Suppressor macrophage (primary cell): Measurements from ENCODE around the gene RFTN1.
A peak's percentile ranks its signal among the peaks of the same experiment; 100 is the strongest.

Experiments used
- DNase-seq, 4 experiments: peaks; one replicate each; pipeline ENCODE4 v3.0.0-alpha.2; 2020 to 2022

Gene RFTN1

GRCh38 chr3:16375891-16376290 lies 137.6 kb downstream of the RFTN1 start:
- DNase-seq = no peak

- no peak for DNase-seq
Measured at GRCh38 chr3:16374935-16375245, 138.6 kb downstream of the RFTN1 start.

DNA sequence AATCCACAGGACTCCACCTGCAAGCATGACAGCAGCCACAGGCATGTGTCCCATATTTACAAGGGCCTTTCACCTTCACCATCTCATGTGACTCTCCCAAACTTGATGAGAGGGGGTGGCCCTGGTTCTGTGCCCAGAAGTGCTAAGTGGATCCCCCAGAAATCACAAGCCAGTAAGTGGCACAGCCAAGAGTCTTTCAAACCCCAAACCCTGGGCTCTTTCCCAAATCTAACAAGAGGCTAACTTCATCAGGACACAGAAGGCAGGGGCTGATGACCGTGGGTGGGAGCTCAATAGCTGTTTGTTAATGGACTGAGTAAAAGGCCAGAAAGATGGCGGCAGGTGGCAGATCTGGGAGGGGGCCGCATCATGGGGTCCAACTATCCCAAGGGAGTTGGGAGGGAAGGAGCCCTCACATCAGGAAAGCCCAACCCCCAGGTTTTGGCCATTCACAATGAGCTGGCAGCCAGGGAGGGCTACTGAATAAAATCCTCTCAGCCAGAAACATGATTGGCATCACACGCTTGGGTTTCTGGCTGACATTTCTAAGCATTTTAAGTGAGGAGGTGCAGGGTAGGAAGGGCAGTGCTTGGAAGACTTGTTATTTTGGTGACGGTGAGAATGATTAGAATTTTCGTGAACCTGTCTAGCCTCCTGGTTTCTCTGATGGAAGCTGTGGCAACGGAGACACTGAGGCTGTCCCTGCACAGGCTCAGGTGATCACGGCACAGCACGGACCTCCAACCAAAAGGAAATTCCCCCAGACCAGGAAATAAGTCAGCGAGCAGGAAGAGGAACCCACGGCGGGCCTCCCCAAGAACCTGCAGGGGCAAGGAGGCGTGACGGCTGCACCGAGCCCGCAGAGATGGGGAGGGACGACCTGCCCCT lies 139.2 kb downstream of the RFTN1 start:
- no peak for DNase-seq

- DNase-seq = peak; percentile 30 to 65 (median 48)
Measured at GRCh38 chr3:16373341-16373946, 140.1 kb downstream of the RFTN1 start.

DNA sequence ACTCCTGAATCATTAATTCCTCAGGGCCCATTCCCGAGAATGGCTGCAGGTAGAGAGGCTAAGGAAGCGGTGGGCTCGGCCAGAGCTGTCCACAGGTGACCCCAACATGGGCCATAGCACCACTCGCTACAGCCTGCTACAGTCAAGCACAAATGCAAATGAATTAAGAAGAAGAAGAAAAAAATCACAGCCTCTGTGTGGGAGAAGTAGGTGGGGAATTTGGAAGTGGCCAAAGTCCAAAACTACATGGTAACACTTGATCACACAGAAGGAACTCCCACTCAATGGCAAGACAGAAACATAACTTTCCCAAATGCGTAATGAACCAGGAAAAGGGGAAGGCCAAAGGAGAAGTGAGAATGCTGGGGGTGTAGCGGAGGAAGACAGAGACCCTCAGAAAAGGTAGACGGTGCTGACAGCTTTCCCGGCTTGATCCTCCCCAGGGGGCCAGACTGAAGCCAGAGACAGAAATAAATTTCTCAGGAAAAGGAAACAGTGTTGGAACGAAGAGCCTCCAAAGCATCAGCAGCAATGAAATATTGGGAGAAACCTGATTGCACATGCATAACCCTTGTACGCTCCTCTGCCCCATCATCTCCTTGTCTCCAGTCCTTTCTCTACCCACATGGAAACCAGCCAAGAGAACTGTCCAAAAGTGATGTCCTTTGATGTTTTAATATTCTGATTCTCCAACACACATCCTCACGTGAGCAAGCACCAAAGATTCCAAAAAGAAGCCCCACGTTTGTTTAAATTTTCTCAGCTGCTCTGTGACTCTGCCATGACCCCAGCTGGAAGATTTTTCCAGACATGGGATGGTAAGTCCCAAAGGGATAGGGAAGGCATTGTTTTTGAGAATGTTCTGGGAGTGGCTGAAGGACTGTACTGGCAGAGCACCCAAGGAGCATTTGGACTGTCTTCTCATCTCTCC lies 140.9 kb downstream of the RFTN1 start:
- peak; percentile 55 to 85 (median 80) for DNase-seq

DNA sequence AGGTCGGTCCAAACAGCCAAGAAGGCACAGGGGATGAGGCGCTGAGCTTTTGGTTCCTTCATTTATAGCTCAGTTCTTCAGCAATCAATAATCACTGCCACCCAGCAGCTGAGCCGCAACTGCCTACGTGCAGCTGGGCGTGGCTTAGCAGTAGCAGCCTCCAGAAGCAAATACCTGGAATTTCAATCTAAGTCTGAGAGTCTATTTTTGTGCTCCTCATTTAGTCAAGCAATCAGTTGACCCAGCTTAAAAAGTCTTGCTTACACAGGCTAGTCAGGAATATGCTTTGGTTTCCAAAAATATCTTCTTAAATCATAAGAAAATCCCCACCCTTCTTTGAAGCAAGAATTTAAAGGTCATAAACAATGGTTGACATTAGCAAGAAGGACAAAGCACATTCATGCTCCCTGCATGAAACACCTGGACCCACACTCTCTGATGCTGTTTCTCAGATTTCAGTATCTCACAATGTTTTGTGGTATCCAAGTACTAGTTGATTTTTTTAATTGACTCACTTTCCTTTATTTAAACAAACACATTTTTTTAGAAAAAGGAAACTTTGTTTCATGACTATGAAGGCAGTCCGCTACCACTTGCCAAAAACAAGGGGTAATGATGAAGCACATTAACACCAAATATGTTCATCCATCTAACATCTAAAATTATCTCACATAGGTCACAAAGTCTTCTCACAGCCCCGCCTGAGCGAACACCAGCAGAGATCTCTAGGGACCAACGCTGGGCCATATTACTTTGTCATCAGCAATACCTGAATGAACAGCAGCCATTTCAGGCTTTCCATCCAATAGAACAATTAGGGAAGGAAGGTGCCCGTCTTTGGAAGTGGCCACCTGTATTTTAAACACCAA lies 142.4 kb downstream of the RFTN1 start:
- DNase-seq = peak in 2 of 4 experiments; percentile 25 to 31

GRCh38 chr3:16370503-16370871 lies 143.0 kb downstream of the RFTN1 start:
- no peak for DNase-seq

DNA sequence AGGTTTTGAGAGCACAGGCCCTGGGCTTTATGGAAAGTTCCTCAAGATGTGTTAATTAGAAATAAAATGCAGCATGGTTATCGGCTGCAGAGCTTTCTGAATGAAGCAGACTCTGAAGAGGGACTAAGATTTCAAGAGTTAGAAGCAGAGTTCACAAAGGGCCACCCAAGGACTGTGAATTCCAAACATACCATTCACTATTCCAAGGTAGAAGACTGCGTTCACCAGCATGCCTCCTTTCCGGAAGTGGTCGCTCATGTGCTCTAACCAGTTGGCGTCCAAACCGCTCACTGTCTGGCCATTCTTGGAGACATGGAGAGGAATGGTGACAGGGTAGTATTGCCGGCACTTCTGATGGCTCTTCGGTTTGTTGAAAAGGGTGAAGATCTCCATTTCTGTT lies 143.6 kb downstream of the RFTN1 start:
- no peak for DNase-seq

DNA sequence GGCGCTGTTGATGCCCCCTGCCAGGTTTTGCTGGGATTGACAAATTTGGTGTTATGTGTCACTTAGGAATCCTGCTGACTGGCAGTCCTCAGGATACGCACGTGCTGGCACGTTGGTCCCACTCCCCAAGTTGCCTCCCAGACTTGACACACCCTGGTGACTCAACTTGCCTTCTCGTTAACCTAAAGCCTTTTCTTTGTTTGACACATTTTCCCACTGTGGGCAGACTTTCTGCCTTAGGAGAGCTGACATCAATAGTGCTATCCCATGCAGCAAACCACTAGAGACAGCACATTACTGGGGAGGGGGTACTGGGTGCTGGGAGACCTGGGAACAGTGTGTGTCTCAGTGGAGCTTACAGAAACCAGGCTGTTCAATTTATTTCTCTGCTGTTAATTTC lies 144.2 kb downstream of the RFTN1 start:
- DNase-seq = no peak

GRCh38 chr3:16366581-16366980 lies 146.9 kb downstream of the RFTN1 start:
- no peak for DNase-seq

- DNase-seq = peak in 3 of 4 experiments; percentile 15 to 45 (median 44)
Measured at GRCh38 chr3:16365491-16366128, 147.9 kb downstream of the RFTN1 start.

DNA sequence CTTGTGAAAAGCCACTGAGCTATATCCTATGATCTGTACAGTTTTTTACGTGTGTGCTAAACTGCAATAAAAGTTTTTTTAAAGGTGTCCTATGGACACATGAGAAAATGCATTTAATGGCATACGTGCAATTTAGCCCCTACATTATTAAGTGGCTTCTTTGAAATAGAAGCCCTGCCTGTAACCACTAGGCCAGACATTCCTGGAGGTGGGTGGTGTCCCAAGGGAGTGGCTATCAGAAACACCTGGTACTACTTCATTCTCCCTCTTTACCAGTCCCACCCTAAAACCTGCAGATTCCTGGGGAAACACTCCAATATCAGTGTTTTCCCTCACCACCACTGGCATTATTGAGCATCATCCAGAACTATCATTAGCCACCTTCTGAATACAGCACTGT lies 148.5 kb downstream of the RFTN1 start:
- no peak for DNase-seq

DNA sequence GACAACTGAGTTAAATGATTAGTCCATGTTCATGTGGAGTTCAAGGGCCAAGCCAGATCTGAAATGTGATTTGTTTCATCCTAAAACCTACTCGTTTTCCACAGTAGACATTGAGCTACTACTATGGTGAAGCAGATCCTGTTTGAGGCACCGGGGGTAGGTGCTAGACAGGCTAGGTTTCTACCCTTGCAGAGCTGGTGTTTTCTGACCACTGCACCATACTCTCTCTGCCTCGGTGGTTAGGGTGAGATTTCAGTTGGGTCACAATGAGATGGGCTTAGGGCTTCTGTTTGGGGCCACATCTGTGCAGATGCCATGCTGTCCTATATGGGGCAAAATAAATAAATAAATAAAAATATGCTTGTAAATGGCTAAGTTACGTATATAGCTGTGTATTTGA lies 149.2 kb downstream of the RFTN1 start:
- no peak for DNase-seq

- DNase-seq = no peak
Measured at GRCh38 chr3:16363636-16364035, 149.9 kb downstream of the RFTN1 start.

- no peak for DNase-seq
Measured at GRCh38 chr3:16362770-16363169, 150.7 kb downstream of the RFTN1 start.

DNA sequence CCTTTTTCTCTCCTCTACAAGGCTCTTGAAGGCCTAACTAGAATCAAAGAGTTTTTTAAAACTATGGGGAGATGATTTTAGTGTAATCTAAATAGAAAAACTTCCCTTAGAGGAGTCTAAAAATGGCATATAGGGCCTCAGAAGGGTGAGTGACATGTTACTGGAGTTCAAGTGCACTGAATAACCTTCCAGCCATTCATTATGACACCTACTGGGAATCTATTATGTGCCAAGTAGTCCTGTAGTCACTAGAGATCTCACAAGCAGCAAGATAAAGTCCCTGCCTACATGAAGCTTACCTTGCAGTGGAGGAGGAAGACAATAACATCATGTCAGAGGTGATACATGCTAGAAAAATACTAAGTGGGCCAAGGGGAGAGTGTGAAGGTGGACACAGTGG lies 152.4 kb downstream of the RFTN1 start:
- DNase-seq = no peak

DNA sequence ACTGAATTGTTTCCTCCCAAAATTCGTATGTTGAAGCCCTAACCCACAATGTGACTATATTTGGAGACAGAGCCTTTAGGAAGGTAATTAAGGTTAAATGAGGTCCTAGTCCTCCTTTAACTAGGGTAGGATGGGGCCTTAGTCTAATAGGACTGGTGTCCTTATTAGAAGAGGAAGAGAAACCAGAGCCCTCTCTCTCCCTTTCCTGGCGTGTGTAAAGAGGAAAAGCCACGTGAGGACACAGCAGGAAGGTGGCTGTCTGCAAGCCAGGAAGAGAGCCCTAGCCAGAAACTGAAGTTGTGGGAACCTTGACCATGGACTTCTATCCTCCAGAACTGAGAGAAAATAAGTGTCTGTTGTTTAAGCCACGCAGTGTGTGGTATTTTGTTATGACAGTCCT lies 154.2 kb downstream of the RFTN1 start:
- DNase-seq = peak; percentile 50 to 81 (median 80)

- DNase-seq = no peak
Measured at GRCh38 chr3:16358336-16358735, 155.2 kb downstream of the RFTN1 start.

DNA sequence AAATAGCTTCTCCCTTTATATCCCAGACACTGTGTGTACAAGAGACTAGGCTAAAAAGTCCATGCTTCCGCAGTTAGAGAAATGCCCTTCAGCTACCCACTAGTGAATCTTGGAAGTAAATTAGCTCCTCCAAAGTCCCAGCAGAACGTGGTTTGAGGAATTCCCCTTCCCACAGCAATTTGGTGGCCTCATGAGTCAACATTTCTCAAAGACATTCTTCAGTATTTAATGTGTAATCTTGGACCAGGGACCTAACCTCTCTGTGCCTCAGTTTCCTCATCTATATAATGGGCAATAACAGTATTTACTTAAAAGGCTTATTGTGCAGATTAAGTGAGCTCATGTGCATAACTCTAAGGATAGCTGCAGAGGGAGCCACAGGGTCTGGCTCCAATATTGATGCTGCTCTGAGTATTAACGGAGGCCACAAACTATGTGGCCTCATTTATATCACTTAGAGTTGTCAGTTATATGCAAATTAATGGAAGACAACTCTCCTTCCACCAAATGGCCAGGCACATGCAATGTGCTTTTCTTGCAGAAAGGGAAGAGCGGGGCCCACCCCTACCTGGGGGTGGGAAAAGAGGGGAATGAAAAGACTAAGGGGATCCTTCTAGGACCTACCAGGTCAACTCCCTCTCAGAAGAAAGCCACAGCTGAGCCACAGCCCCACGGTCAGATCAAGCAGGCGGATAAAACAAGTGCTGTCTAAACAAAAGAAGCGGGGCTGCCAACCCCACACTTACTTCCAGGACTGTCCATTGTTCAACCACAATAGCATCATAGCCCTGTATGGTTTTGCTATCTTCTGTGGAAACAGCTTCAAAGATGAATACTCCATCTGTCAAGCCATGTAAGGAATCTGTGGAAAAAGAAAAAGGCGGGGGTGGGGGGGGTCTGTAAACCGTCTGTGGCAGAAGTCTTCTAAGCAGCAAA lies 156.0 kb downstream of the RFTN1 start:
- no peak for DNase-seq

DNA sequence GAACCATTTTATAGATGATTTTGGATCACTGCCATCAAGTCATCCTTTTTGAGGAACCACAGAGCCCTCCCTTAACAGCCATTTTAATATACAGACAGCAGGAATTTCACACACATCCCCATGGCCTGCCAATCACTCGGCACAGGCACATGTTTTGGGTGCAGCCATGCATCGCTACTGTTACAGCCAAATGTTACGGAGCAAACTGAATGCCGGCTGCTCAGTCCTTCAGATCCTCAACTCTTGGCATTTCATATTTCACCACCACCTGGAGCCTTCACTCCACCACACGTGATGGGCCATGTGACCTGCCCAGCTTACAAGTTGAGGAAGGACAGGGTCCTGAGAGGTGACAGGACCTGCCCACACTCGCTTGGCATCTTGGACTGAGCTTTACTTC lies 157.7 kb downstream of the RFTN1 start:
- DNase-seq = no peak

GRCh38 chr3:16354291-16354690 lies 159.2 kb downstream of the RFTN1 start:
- no peak for DNase-seq
